Peyer's patch (tissue), 4 donors: Measurements from ENCODE around the gene NCOA7.

ENCODE experiments used
- CTCF ChIP-seq, 6 experiments: fragments of 450-650 bp in 4 of 6; fragments of 200-600 bp in 2 of 6; sonication (generic) in 1 of 6; IDR thresholded peaks; one replicate each; pipeline ENCODE4 v1.5.1; 2017 to 2019; ENCODE audit warnings: antibody characterized with exemption in 6 of 6, mild to moderate bottlenecking in 3 of 6, moderate library complexity in 1 of 6
- POLR2A ChIP-seq, 2 donors: fragments of 450-650 bp; IDR thresholded peaks; one replicate each; pipeline ENCODE4 v1.5.1; 2017; ENCODE audit warnings: antibody characterized with exemption in 2 of 2, mild to moderate bottlenecking in 2 of 2, moderate library complexity in 2 of 2

GRCh38 chr6:125792680-125793079 is 1.9 kb downstream of the NCOA7 start:
- no peak for TF ChIP-seq CTCF (IDR thresholded peaks at IDR 0.05)
- TF ChIP-seq POLR2A (IDR thresholded peaks at IDR 0.05): no peak
